ENCODE data around the gene CTNNAL1. TPM values are rescaled to one million over a fixed set of nuclear protein-coding genes. Genes with fewer than 3 reads are reported as not detected.
A peak's percentile ranks its signal among the peaks of the same experiment; 100 is the strongest.

Gene CTNNAL1
- total and polyA plus RNA-seq, 2 of the 8 experiments (the other 6 are each of a cell fraction or from before 2014, with no cell fraction given) = 23.2 to 66.1 TPM

GRCh38 chr9:109062543-109062942, 49.2 kb upstream of the CTNNAL1 start:
- Histone ChIP-seq H3K79me2 (ENCODE audit: control insufficient read depth in 1 of 2, insufficient read depth in 2 of 2, low read length in 2 of 2) (no peaks in the 10 kb centered on the region), H2BK15ac (ENCODE audit: low read length) (no peak overlapping the region), H3K23me2 (ENCODE audit: low read depth, low read length) (no peaks in the 10 kb centered on the region), H4K8ac (ENCODE audit: extremely low read depth, insufficient read depth, low read length) (no peak overlapping the region), H3K14ac (ENCODE audit: insufficient read length) (no peak overlapping the region), H3K27me3 (replicated peaks in 1 of 4; ENCODE audit: control insufficient read depth in 3 of 4, extremely low read depth in 1 of 4, insufficient read depth in 3 of 4, low read length in 3 of 4) (no peaks in the 10 kb centered on the region), H2AK5ac (ENCODE audit: low read depth, low read length) (no peak overlapping the region), H2BK20ac (ENCODE audit: low read length) (no peak overlapping the region), H3K9me3 (ENCODE audit: insufficient read depth in 2 of 2, low read depth in 1 of 2, low read length in 1 of 2) (no peaks in the 10 kb centered on the region), H3K4me3 (ENCODE audit: extremely low read depth in 1 of 4, insufficient read depth in 2 of 4, low read depth in 3 of 4, low read length in 4 of 4) (no peak overlapping the region), H3K23ac (ENCODE audit: insufficient read length) (no peak overlapping the region), H4K91ac (replicated peaks; ENCODE audit: insufficient read length, low read length) (no peak overlapping the region), H2BK5ac (ENCODE audit: low read depth, low read length) (no peak overlapping the region), H2BK120ac (replicated peaks; ENCODE audit: low read depth, low read length) (no peak overlapping the region), H3K18ac (ENCODE audit: extremely low read depth, low read length) (no peak overlapping the region), H3K4ac (replicated peaks; ENCODE audit: insufficient read length, low read depth, low read length) (no peak overlapping the region), H3K36me3 (ENCODE audit: control insufficient read depth in 2 of 4, insufficient read depth in 4 of 4, low read length in 3 of 4) (peaks cover 7 to 64% (median 44%) of the 10 kb centered on the region in 4 experiments; a peak in 7 of 8 replicates), H3K4me2 (ENCODE audit: insufficient read depth in 1 of 2, low read depth in 2 of 2, low read length in 2 of 2) (no peak overlapping the region), H3K56ac (replicated peaks; ENCODE audit: insufficient read length, low read depth, low read length) (no peak overlapping the region), H2BK12ac (ENCODE audit: low read depth, low read length) (no peak overlapping the region), H3K27ac (ENCODE audit: low read depth, low read length) (no peak overlapping the region), H3K4me1 (replicated peaks in 1 of 4; ENCODE audit: control insufficient read depth in 3 of 4, insufficient read depth in 4 of 4, low read length in 3 of 4) (no peaks in the 10 kb centered on the region), H4K20me1 (replicated peaks in 1 of 2; ENCODE audit: control insufficient read depth in 1 of 2, insufficient read depth in 2 of 2, low read length in 2 of 2) (no peaks in the 10 kb centered on the region), H3K79me1 (ENCODE audit: low read depth, low read length) (no peaks in the 10 kb centered on the region), H4K5ac (ENCODE audit: insufficient read length, low read depth, low read length) (no peak overlapping the region), H3K9ac (replicated peaks in 1 of 4; ENCODE audit: extremely low read depth in 1 of 4, low read depth in 3 of 4, low read length in 3 of 4) (no peak overlapping the region), H2AFZ (ENCODE audit: low read length) (no peak overlapping the region)
- TF ChIP-seq SIRT6 (IDR thresholded peaks at IDR 0.05; ENCODE audit: low read length) = no peak
- TF ChIP-seq CEBPB (IDR thresholded peaks at IDR 0.05; ENCODE audit: low read depth, low read length) = peak; percentile 47; the same call in 1 of the 2 replicates
- no peak for FAIRE-seq
- POLR2A ChIA-PET (ENCODE audit: partially characterized antibody) = interaction anchor here (0.6 to 1.1 kb wide), 2 partner anchors 11 to 55 kb away, joined by 3 read pairs; no protein-coding TSS in a partner anchor
- CTCF ChIA-PET (ENCODE audit: partially characterized antibody) = interaction anchor here (0.6 kb wide), 1 partner anchor 9 kb away, joined by 4 read pairs; no protein-coding TSS in a partner anchor
- no peak for DNase-seq (ENCODE audit: low read depth in 1 of 2, low spot score in 2 of 2)
- WGBS, 2 experiments (ENCODE audit: extremely low coverage in 1 of 2, insufficient coverage in 1 of 2, insufficient read length in 1 of 2, insufficient replicate concordance in 2 of 2, low coverage in 1 of 2, low lambda C conversion rate in 2 of 2, missing lambda C conversion rate in 1 of 2) = 92% methylated on average over 6 of the region's 6 CpGs; no CpG with 5 or more reads in 1 of the 2 experiments
